ENCODE data around the gene SEC22C.

DNA sequence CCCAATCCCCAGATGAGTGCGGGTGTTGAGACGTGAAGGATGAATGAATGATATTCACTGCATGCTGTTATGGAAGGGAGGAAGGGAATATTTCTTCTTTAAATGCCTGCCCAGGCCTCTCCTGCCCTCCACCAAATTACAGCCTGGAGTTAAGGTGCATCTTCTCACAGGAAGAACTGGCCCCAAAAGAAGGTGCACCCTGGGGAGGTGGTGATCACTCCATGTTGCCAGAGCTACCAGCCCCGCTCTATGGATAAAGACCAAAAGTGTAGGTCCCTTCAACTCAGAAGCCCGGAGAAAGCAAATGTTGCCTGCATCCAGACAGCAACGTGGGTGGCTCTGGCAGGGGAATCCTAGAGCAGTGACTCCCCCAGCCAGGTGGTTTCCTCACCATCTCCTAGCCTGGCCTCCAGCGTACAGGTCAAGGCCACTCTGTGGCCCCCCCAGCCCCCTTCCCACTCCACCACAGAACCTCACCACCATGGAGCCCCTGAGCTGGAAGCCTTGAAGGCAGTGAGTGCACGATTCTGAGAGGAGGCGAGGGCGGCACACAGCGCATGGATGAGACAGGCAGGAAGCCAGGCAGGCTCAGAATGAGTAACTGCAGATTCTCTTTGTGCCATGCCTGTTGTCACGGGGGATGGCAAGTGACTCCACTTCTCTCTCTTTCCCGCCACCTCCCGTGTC, 82.8 kb downstream of the SEC22C start:
- TF ChIP-seq POLR2AphosphoS5 (IDR thresholded peaks at IDR 0.05), result no peak
- TF ChIP-seq, protein P1, sequence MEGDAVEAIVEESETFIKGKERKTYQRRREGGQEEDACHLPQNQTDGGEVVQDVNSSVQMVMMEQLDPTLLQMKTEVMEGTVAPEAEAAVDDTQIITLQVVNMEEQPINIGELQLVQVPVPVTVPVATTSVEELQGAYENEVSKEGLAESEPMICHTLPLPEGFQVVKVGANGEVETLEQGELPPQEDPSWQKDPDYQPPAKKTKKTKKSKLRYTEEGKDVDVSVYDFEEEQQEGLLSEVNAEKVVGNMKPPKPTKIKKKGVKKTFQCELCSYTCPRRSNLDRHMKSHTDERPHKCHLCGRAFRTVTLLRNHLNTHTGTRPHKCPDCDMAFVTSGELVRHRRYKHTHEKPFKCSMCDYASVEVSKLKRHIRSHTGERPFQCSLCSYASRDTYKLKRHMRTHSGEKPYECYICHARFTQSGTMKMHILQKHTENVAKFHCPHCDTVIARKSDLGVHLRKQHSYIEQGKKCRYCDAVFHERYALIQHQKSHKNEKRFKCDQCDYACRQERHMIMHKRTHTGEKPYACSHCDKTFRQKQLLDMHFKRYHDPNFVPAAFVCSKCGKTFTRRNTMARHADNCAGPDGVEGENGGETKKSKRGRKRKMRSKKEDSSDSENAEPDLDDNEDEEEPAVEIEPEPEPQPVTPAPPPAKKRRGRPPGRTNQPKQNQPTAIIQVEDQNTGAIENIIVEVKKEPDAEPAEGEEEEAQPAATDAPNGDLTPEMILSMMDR (IDR thresholded peaks at IDR 0.05), result no peak
- TF ChIP-seq POLR2A (IDR thresholded peaks at IDR 0.05), result no peak
- no peak for TF ChIP-seq EP300 (IDR thresholded peaks at IDR 0.05)
